HEK293 (cell line): ENCODE data around the gene RGS14.

Source experiments
- ZNF132 ChIP-seq: fragments of 450-650 bp; formaldehyde crosslinking; IDR thresholded peaks from 2 replicates; pipeline ENCODE4 v1.5.1; 2017; ENCODE audit warnings: missing biosample characterization, missing genetic modification characterization, borderline replicate concordance
- ZNF138 ChIP-seq: fragments of 450-650 bp; formaldehyde crosslinking; IDR thresholded peaks from 2 replicates; pipeline ENCODE4 v1.5.1; 2016; ENCODE audit warnings: missing biosample characterization, missing genetic modification characterization, borderline replicate concordance
- ZNF175 ChIP-seq: fragments of 450-650 bp; formaldehyde crosslinking; IDR thresholded peaks from 2 replicates; pipeline ENCODE4 v1.5.1; 2016; ENCODE audit warnings: missing biosample characterization, missing genetic modification characterization
- ZNF202 ChIP-seq: fragments of 450-650 bp; formaldehyde crosslinking; IDR thresholded peaks from 2 replicates; pipeline ENCODE4 v1.5.1; 2016; ENCODE audit warnings: missing biosample characterization, missing genetic modification characterization, borderline replicate concordance
- ZNF335 ChIP-seq: fragments of 450-650 bp; formaldehyde crosslinking; conservative IDR thresholded peaks from 2 replicates; pipeline ENCODE4 v1.5.1; 2016; ENCODE audit warnings: missing biosample characterization, missing genetic modification characterization
- ZNF530 ChIP-seq: fragments of 450-650 bp; formaldehyde crosslinking; IDR thresholded peaks from 2 replicates; pipeline ENCODE4 v1.5.1; 2016; ENCODE audit warnings: low read depth, missing biosample characterization, missing genetic modification characterization
- ZNF768 ChIP-seq: fragments of 450-650 bp; formaldehyde crosslinking; IDR thresholded peaks from 2 replicates; pipeline ENCODE4 v1.5.1; 2018; ENCODE audit warnings: missing biosample characterization, mild to moderate bottlenecking, missing genetic modification characterization
- ZNF830 ChIP-seq: fragments of 450-650 bp; IDR thresholded peaks from 2 replicates; pipeline ENCODE4 v1.5.0; 2018; ENCODE audit warnings: missing biosample characterization, missing genetic modification characterization, low read depth, mild to moderate bottlenecking, moderate library complexity
- TF ChIP-seq, protein P1 (sequence below): fragments of 450-650 bp; formaldehyde crosslinking; IDR thresholded peaks from 2 replicates; pipeline ENCODE4 v1.5.1; 2016; ENCODE audit warnings: missing biosample characterization, missing genetic modification characterization
- TF ChIP-seq, protein P2 (sequence below): fragments of 450-650 bp; formaldehyde crosslinking; IDR thresholded peaks from 2 replicates; pipeline ENCODE4 v1.5.1; 2016; ENCODE audit warnings: missing biosample characterization, missing genetic modification characterization
- TF ChIP-seq, protein P3 (sequence below): fragments of 450-650 bp; formaldehyde crosslinking; IDR thresholded peaks from 2 replicates; pipeline ENCODE4 v1.5.1; 2016; ENCODE audit warnings: missing biosample characterization, missing genetic modification characterization, low read depth

DNA sequence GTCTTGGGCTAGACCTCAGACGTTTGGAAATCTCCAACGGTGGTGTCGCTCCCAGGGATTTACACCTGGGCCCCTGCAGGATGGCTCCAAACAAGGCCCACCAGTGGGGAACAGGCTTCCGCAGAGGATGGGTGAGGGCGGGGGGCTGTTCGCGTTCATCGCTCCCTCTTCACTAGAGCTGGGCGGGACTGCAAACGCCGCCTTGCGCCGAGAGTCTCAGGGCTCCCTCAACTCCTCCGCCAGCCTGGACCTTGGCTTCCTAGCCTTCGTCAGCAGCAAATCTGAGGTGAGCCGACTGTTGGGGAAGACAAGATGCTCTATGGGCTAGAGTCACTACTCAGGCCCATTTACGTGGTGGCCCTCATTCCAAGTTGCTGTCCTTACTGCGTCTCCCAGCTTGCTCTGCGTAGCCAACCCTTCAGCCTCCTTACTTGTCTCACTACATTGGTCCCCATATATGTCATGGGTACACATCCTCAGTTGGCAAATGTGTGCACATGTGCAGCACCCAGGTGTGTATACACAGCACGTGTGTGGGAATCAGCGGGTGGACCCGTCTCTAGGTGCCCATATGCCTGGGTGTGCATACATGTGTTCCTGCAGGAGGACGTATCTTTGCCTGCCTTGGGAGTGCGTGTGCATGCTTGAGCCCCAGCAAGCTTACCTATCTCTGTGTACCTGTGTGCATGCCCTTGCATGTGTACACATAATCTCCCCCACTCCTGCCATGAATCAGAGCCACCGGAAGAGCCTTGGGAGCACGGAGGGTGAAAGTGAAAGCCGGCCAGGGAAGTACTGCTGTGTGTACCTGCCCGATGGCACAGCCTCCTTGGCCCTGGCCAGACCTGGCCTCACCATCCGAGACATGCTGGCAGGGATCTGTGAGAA lies 10.5 kb downstream of the RGS14 start:
- TF ChIP-seq ZNF768 (tag by site-specific recombination) (no peak), ZNF202 (tag by site-specific recombination) (no peak), ZNF530 (tag by site-specific recombination) (no peak), ZNF175 (tag by site-specific recombination) (no peak), ZNF830 (no peak), ZNF335 (tag by site-specific recombination) (no peak), ZNF132 (tag by site-specific recombination) (no peak), ZNF138 (tag by site-specific recombination) (no peak)
- TF ChIP-seq, protein P1, sequence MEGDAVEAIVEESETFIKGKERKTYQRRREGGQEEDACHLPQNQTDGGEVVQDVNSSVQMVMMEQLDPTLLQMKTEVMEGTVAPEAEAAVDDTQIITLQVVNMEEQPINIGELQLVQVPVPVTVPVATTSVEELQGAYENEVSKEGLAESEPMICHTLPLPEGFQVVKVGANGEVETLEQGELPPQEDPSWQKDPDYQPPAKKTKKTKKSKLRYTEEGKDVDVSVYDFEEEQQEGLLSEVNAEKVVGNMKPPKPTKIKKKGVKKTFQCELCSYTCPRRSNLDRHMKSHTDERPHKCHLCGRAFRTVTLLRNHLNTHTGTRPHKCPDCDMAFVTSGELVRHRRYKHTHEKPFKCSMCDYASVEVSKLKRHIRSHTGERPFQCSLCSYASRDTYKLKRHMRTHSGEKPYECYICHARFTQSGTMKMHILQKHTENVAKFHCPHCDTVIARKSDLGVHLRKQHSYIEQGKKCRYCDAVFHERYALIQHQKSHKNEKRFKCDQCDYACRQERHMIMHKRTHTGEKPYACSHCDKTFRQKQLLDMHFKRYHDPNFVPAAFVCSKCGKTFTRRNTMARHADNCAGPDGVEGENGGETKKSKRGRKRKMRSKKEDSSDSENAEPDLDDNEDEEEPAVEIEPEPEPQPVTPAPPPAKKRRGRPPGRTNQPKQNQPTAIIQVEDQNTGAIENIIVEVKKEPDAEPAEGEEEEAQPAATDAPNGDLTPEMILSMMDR (tag by site-specific recombination): no peak
- TF ChIP-seq, protein P2, sequence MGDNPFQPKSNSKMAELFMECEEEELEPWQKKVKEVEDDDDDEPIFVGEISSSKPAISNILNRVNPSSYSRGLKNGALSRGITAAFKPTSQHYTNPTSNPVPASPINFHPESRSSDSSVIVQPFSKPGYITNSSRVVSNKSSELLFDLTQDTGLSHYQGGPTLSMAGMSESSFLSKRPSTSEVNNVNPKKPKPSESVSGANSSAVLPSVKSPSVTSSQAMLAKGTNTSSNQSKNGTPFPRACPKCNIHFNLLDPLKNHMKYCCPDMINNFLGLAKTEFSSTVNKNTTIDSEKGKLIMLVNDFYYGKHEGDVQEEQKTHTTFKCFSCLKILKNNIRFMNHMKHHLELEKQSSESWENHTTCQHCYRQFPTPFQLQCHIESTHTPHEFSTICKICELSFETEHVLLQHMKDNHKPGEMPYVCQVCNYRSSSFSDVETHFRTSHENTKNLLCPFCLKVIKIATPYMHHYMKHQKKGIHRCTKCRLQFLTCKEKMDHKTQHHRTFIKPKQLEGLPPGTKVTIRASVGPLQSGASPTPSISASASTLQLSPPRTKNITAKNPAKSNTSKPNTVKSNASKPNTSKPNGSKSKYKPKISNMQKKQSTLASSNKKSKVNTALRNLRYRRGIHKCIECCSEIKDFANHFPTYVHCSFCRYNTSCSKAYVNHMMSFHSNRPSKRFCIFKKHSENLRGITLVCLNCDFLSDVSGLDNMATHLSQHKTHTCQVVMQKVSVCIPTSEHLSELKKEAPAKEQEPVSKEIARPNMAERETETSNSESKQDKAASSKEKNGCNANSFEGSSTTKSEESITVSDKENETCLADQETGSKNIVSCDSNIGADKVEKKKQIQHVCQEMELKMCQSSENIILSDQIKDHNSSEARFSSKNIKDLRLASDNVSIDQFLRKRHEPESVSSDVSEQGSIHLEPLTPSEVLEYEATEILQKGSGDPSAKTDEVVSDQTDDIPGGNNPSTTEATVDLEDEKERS: no peak
- TF ChIP-seq, protein P3, sequence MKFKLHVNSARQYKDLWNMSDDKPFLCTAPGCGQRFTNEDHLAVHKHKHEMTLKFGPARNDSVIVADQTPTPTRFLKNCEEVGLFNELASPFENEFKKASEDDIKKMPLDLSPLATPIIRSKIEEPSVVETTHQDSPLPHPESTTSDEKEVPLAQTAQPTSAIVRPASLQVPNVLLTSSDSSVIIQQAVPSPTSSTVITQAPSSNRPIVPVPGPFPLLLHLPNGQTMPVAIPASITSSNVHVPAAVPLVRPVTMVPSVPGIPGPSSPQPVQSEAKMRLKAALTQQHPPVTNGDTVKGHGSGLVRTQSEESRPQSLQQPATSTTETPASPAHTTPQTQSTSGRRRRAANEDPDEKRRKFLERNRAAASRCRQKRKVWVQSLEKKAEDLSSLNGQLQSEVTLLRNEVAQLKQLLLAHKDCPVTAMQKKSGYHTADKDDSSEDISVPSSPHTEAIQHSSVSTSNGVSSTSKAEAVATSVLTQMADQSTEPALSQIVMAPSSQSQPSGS (tag by site-specific recombination): no peak
